HL-60 (cell line): ENCODE measurements around the gene ACP6.

Experiments
- DNase-seq, 2 experiments: peaks; one replicate each; pipeline ENCODE4 v3.0.0-alpha.2; 2010 to 2020; ENCODE audit warnings: low read depth in 1 of 2, low spot score in 1 of 2
- H3K27ac ChIP-seq: fragments of 250-450 bp; sonication (Bioruptor Pico); replicated peaks from 2 replicates; pipeline ENCODE4 v1.5.1; 2020; ENCODE audit warnings: mild to moderate bottlenecking, moderate library complexity
- H3K27me3 ChIP-seq: fragments of 250-450 bp; sonication (Bioruptor Pico); 2 replicates; pipeline ENCODE4 v1.5.1; 2021; ENCODE audit warnings: mild to moderate bottlenecking, moderate library complexity; ENCODE audit not compliant: insufficient read depth, poor library complexity, severe bottlenecking
- H3K4me3 ChIP-seq: replicated peaks from 2 replicates; pipeline ENCODE4 v1.5.1; 2011; ENCODE audit warnings: mild to moderate bottlenecking, control low read depth, low read length; ENCODE audit not compliant: insufficient read depth
- GABPA ChIP-seq: IDR thresholded peaks from 2 replicates; pipeline ENCODE4 v1.6.1; 2012; ENCODE audit warnings: low read depth
- POLR2AphosphoS5 ChIP-seq: IDR thresholded peaks from 2 replicates; pipeline ENCODE4 v1.6.1; 2012; ENCODE audit warnings: low read depth
- SPI1 ChIP-seq: IDR thresholded peaks from 2 replicates; pipeline ENCODE4 v1.6.1; 2012; ENCODE audit warnings: low read depth, mild to moderate bottlenecking, borderline replicate concordance
- TF ChIP-seq, protein P1 (sequence below): IDR thresholded peaks from one replicate; pipeline ENCODE4 v1.5.1; 2011; ENCODE audit warnings: low read length, control low read depth, inconsistent platforms; ENCODE audit not compliant: insufficient read depth
- TF ChIP-seq, protein P2 (sequence below): IDR thresholded peaks from 2 replicates; pipeline ENCODE4 v1.6.1; 2012; ENCODE audit warnings: low read depth; ENCODE audit not compliant: insufficient replicate concordance

Gene ACP6

DNA sequence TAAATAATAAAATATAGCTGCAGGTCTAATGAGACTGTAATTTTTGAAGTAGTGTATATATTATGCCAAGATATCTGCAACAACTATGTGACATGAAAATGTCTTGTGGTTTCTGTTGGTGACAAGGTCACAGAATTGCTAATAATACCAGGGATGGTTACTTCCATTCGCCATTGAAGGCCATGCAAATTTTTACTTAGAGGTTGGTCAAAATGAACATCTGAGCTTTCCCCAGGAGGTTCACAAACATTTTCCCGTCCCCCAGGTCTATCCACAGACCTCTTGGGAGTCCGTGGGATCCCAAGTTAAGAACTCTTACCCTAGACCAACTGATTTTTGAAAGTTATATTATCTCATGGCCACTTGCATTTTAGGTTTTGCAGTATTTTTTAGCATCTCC, 66.3 kb downstream of the ACP6 start:
- Histone ChIP-seq H3K27ac (no peak overlapping the region), H3K27me3 (peaks cover 31% of the 10 kb centered on the region), H3K4me3 (no peak overlapping the region)
- DNase-seq = no peak
- TF ChIP-seq, protein P1, sequence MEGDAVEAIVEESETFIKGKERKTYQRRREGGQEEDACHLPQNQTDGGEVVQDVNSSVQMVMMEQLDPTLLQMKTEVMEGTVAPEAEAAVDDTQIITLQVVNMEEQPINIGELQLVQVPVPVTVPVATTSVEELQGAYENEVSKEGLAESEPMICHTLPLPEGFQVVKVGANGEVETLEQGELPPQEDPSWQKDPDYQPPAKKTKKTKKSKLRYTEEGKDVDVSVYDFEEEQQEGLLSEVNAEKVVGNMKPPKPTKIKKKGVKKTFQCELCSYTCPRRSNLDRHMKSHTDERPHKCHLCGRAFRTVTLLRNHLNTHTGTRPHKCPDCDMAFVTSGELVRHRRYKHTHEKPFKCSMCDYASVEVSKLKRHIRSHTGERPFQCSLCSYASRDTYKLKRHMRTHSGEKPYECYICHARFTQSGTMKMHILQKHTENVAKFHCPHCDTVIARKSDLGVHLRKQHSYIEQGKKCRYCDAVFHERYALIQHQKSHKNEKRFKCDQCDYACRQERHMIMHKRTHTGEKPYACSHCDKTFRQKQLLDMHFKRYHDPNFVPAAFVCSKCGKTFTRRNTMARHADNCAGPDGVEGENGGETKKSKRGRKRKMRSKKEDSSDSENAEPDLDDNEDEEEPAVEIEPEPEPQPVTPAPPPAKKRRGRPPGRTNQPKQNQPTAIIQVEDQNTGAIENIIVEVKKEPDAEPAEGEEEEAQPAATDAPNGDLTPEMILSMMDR = no peak
- TF ChIP-seq GABPA (no peak), SPI1 (no peak), POLR2AphosphoS5 (no peak)
- TF ChIP-seq, protein P2, sequence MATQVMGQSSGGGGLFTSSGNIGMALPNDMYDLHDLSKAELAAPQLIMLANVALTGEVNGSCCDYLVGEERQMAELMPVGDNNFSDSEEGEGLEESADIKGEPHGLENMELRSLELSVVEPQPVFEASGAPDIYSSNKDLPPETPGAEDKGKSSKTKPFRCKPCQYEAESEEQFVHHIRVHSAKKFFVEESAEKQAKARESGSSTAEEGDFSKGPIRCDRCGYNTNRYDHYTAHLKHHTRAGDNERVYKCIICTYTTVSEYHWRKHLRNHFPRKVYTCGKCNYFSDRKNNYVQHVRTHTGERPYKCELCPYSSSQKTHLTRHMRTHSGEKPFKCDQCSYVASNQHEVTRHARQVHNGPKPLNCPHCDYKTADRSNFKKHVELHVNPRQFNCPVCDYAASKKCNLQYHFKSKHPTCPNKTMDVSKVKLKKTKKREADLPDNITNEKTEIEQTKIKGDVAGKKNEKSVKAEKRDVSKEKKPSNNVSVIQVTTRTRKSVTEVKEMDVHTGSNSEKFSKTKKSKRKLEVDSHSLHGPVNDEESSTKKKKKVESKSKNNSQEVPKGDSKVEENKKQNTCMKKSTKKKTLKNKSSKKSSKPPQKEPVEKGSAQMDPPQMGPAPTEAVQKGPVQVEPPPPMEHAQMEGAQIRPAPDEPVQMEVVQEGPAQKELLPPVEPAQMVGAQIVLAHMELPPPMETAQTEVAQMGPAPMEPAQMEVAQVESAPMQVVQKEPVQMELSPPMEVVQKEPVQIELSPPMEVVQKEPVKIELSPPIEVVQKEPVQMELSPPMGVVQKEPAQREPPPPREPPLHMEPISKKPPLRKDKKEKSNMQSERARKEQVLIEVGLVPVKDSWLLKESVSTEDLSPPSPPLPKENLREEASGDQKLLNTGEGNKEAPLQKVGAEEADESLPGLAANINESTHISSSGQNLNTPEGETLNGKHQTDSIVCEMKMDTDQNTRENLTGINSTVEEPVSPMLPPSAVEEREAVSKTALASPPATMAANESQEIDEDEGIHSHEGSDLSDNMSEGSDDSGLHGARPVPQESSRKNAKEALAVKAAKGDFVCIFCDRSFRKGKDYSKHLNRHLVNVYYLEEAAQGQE = no peak

DNA sequence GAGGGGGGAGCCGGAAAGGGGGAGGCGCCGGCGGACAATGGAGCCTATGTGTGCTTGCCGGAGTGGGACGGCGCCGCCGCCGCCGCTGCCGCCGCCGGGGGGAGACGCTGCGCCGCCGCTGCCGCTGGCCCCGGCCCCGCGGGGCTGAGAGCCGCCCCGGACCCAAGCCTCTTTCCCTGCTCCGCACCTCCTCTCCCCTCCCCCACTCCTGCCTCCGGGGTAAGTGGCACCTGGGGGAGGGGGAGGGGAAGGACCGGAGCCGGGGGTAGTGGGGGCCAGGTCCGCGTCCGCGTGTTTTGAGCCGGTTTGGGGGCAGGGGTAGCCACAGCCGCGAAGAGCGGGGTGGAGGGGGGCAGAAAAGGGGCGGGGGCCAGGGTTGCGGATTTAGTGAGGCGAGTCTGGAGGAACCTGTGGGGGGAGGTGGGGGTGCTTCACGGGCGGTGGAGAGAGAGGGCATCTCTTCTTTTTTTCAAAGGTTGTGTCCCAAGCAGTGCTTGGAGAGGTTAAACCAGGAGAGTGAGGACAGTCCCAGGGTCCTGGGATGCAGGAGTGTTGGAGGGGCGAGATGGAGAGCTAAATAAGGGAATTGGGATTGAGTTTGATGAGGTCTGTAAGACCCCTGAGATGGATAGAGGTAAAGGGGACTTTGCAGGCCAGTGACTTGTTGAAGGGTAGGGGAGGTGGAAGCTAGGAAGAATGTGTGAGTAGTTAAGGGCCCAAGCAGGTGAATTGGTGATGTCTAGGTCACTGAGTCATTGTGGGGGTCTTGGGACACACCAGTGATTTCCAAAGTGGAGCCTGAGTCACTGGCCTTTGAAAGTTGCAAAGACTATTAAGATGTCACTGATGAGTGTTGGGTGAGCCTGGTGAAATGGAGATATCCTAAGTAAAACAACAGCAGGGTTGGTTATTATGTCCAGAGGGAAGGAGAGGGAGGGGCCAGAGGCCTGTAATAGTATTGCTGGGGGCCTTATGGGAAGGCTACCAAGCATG, 69.9 kb downstream of the ACP6 start:
- DNase-seq = peak in 1 of 2 experiments; percentile 43
- H3K4me3 ChIP-seq = peak overlapping the region; percentile 62
- no peak for TF ChIP-seq GABPA
- TF ChIP-seq, protein P1 = no peak
- TF ChIP-seq, protein P2 = no peak
- TF ChIP-seq POLR2AphosphoS5 = no peak
- no peak for TF ChIP-seq SPI1
- H3K27ac ChIP-seq = no peak overlapping the region
- peaks cover 43% of the 10 kb centered on the region for H3K27me3 ChIP-seq

DNA sequence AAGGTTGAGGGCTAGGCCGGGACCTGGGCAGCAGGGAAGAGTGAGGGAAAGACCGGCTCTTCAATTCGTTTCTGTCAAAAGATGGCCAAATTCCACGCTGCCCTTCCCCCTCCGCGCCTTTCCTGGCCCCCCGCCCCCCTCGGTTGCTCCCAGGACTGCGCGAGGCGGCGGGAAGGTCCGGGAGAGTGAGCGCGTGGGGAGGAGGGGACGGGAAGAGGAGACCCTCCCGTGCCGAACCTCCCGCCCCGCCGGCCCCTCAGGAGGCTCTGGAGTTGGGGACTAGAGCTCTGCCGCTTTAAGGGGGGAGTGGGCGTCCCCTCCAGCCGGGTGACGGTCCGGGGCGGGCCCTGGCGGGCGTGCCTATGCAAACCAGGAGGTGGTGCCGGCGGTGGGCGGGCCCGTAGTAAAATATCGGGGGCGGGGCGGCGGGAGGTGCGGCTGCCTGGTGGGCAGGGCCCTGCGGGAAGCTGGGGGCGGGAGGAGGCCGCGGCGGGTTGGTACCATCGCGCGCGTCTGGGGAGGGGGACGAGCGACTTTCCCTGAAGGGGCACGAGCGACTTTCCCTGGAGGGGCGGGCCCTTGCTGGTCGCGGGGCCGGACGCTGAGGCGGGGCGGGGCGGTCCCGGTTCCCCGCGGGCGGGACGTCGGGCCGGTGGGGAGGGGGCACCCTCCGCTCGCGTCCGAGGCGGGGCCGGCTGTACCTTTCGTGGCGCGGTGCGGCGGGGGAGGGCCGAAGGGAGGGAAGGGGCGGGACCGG, 70.8 kb downstream of the ACP6 start:
- Histone ChIP-seq H3K27me3 (peaks cover 45% of the 10 kb centered on the region), H3K27ac (no peak overlapping the region), H3K4me3 (peak overlapping the region; percentile 62)
- TF ChIP-seq GABPA (no peak), SPI1 (no peak), POLR2AphosphoS5 (no peak)
- TF ChIP-seq, protein P2 = no peak
- TF ChIP-seq, protein P1 = no peak
- DNase-seq = peak; percentile 34 to 64
